GM19035 (cell line): ENCODE data around the gene AKAP13.
"Not testable (repeated sequence)": the region's sequence is repeated elsewhere in the genome, so short reads cannot be mapped to it uniquely, and the experiment has no call there.

ENCODE experiments used
- ATAC-seq: cut with Tn5 transposase; IDR thresholded peaks from one replicate; pipeline ENCODE4 v1.9.1; 2021; ENCODE audit not compliant: unreplicated experiment

Gene AKAP13

GRCh38 chr15:85349062-85349461, 31.3 kb upstream of the AKAP13 start:
- not testable (repeated sequence) for ATAC-seq

- no peak for ATAC-seq
Observed at GRCh38 chr15:85350395-85350794, 30.0 kb upstream of the AKAP13 start.

GRCh38 chr15:85351501-85351900, 28.9 kb upstream of the AKAP13 start:
- not testable (repeated sequence) for ATAC-seq

GRCh38 chr15:85351965-85352364, 28.4 kb upstream of the AKAP13 start:
- ATAC-seq = no peak

GRCh38 chr15:85353516-85353915, 26.9 kb upstream of the AKAP13 start:
- ATAC-seq = no peak

GRCh38 chr15:85354461-85354860, 25.9 kb upstream of the AKAP13 start:
- ATAC-seq = no peak

- no peak for ATAC-seq
Observed at GRCh38 chr15:85354948-85355347, 25.5 kb upstream of the AKAP13 start.

GRCh38 chr15:85356276-85356675, 24.1 kb upstream of the AKAP13 start:
- ATAC-seq = no peak

GRCh38 chr15:85361323-85361722, 19.1 kb upstream of the AKAP13 start:
- ATAC-seq = peak; percentile 85

- ATAC-seq = no peak
Observed at GRCh38 chr15:85362436-85363081, 17.8 kb upstream of the AKAP13 start.

- ATAC-seq = no peak
Observed at GRCh38 chr15:85365980-85366379, 14.4 kb upstream of the AKAP13 start.

GRCh38 chr15:85367741-85368140, 12.7 kb upstream of the AKAP13 start:
- no peak for ATAC-seq

- no peak for ATAC-seq
Observed at GRCh38 chr15:85374831-85375230, 5.6 kb upstream of the AKAP13 start.

- ATAC-seq = no peak
Observed at GRCh38 chr15:85377269-85377668, 3.1 kb upstream of the AKAP13 start.

- no peak for ATAC-seq
Observed at GRCh38 chr15:85377986-85378385, 2.4 kb upstream of the AKAP13 start.

GRCh38 chr15:85379403-85380131, 836 bp upstream of the AKAP13 start:
- ATAC-seq = no peak

GRCh38 chr15:85380812-85381642, 624 bp downstream of the AKAP13 start:
- peak; percentile 41 for ATAC-seq

GRCh38 chr15:85381850-85382751, 1.7 kb downstream of the AKAP13 start:
- no peak for ATAC-seq

GRCh38 chr15:85382942-85383341, 2.5 kb downstream of the AKAP13 start:
- ATAC-seq = no peak

GRCh38 chr15:85383470-85384148, 3.2 kb downstream of the AKAP13 start:
- no peak for ATAC-seq
